ENCODE measurements around the gene HOXB4.

The HOXB4 gene

GRCh38 chr17:48600244-48601098 lies 22.3 kb upstream of the HOXB4 start:
- peaks cover 94% of the 10 kb centered on the region for H3K27me3 Mint-ChIP-seq (ENCODE audit: low read depth)
- H3K36me3 Mint-ChIP-seq (ENCODE audit: low read depth) = peaks cover 2% of the 10 kb centered on the region
- no peak overlapping the region for H3K4me3 Mint-ChIP-seq
- H3K9me3 Mint-ChIP-seq = no peaks in the 10 kb centered on the region
- H3K4me1 Mint-ChIP-seq (ENCODE audit: low read depth) = peaks cover 37% of the 10 kb centered on the region
- no peak for DNase-seq (ENCODE audit: low spot score)
- H3K27ac Mint-ChIP-seq = no peak overlapping the region

GRCh38 chr17:48599354-48599753 lies 21.2 kb upstream of the HOXB4 start:
- Mint-ChIP-seq H3K27me3 (ENCODE audit: low read depth) (peaks cover 93% of the 10 kb centered on the region), H3K27ac (no peak overlapping the region), H3K4me1 (ENCODE audit: low read depth) (peaks cover 37% of the 10 kb centered on the region), H3K4me3 (no peak overlapping the region), H3K9me3 (no peaks in the 10 kb centered on the region), H3K36me3 (ENCODE audit: low read depth) (peaks cover 2% of the 10 kb centered on the region)
- no peak for DNase-seq (ENCODE audit: low spot score)

- no peak for DNase-seq (ENCODE audit: low spot score)
- H3K4me1 Mint-ChIP-seq (ENCODE audit: low read depth) = peaks cover 40% of the 10 kb centered on the region
- H3K4me3 Mint-ChIP-seq = peak overlapping the region; percentile 83
- peaks cover 2% of the 10 kb centered on the region for H3K36me3 Mint-ChIP-seq (ENCODE audit: low read depth)
- H3K27me3 Mint-ChIP-seq (ENCODE audit: low read depth) = peaks cover 93% of the 10 kb centered on the region
- H3K27ac Mint-ChIP-seq = no peak overlapping the region
- no peaks in the 10 kb centered on the region for H3K9me3 Mint-ChIP-seq
Observed at GRCh38 chr17:48598736-48599135, 20.6 kb upstream of the HOXB4 start.

- DNase-seq (ENCODE audit: low spot score) = peak; percentile 43
- Mint-ChIP-seq H3K4me1 (ENCODE audit: low read depth) (peaks cover 41% of the 10 kb centered on the region), H3K9me3 (no peaks in the 10 kb centered on the region), H3K27me3 (ENCODE audit: low read depth) (peaks cover 91% of the 10 kb centered on the region), H3K27ac (peak overlapping the region; percentile 47), H3K4me3 (peak overlapping the region; percentile 83), H3K36me3 (ENCODE audit: low read depth) (peaks cover 2% of the 10 kb centered on the region)
Observed at GRCh38 chr17:48597778-48598631, 19.9 kb upstream of the HOXB4 start.

- Mint-ChIP-seq H3K4me3 (peak overlapping the region; percentile 83), H3K27me3 (ENCODE audit: low read depth) (peaks cover 91% of the 10 kb centered on the region), H3K4me1 (ENCODE audit: low read depth) (peaks cover 46% of the 10 kb centered on the region), H3K36me3 (ENCODE audit: low read depth) (peaks cover 2% of the 10 kb centered on the region), H3K27ac (peak overlapping the region; percentile 47), H3K9me3 (no peaks in the 10 kb centered on the region)
- no peak for DNase-seq (ENCODE audit: low spot score)
Observed at GRCh38 chr17:48597528-48597777, 19.3 kb upstream of the HOXB4 start.

GRCh38 chr17:48596735-48597527 lies 18.8 kb upstream of the HOXB4 start:
- peaks cover 46% of the 10 kb centered on the region for H3K4me1 Mint-ChIP-seq (ENCODE audit: low read depth)
- no peak for DNase-seq (ENCODE audit: low spot score)
- peak overlapping the region; percentile 83 for H3K4me3 Mint-ChIP-seq
- H3K9me3 Mint-ChIP-seq = no peaks in the 10 kb centered on the region
- peaks cover 92% of the 10 kb centered on the region for H3K27me3 Mint-ChIP-seq (ENCODE audit: low read depth)
- H3K36me3 Mint-ChIP-seq (ENCODE audit: low read depth) = peaks cover 2% of the 10 kb centered on the region
- peak overlapping the region; percentile 33 for H3K27ac Mint-ChIP-seq

GRCh38 chr17:48596000-48596734 lies 18.0 kb upstream of the HOXB4 start:
- Mint-ChIP-seq H3K36me3 (ENCODE audit: low read depth) (peaks cover 2% of the 10 kb centered on the region), H3K4me1 (ENCODE audit: low read depth) (peaks cover 44% of the 10 kb centered on the region), H3K9me3 (no peaks in the 10 kb centered on the region), H3K4me3 (peak overlapping the region; percentile 83), H3K27ac (peak overlapping the region; percentile 33), H3K27me3 (ENCODE audit: low read depth) (peaks cover 92% of the 10 kb centered on the region)
- DNase-seq (ENCODE audit: low spot score) = peak; percentile 42

- peaks cover 44% of the 10 kb centered on the region for H3K4me1 Mint-ChIP-seq (ENCODE audit: low read depth)
- peak overlapping the region; percentile 65 for H3K4me3 Mint-ChIP-seq
- H3K27ac Mint-ChIP-seq = no peak overlapping the region
- H3K9me3 Mint-ChIP-seq = no peaks in the 10 kb centered on the region
- DNase-seq (ENCODE audit: low spot score) = no peak
- peaks cover 89% of the 10 kb centered on the region for H3K27me3 Mint-ChIP-seq (ENCODE audit: low read depth)
- peaks cover 2% of the 10 kb centered on the region for H3K36me3 Mint-ChIP-seq (ENCODE audit: low read depth)
Observed at GRCh38 chr17:48595278-48595999, 17.3 kb upstream of the HOXB4 start.

- Mint-ChIP-seq H3K27ac (no peak overlapping the region), H3K36me3 (ENCODE audit: low read depth) (peaks cover 2% of the 10 kb centered on the region), H3K27me3 (ENCODE audit: low read depth) (peaks cover 89% of the 10 kb centered on the region), H3K9me3 (no peaks in the 10 kb centered on the region), H3K4me3 (peak overlapping the region; percentile 65), H3K4me1 (ENCODE audit: low read depth) (peaks cover 47% of the 10 kb centered on the region)
- no peak for DNase-seq (ENCODE audit: low spot score)
Observed at GRCh38 chr17:48594538-48595277, 16.6 kb upstream of the HOXB4 start.

GRCh38 chr17:48593840-48594537 lies 15.8 kb upstream of the HOXB4 start:
- Mint-ChIP-seq H3K4me1 (ENCODE audit: low read depth) (peaks cover 48% of the 10 kb centered on the region), H3K9me3 (no peaks in the 10 kb centered on the region), H3K4me3 (peak overlapping the region; percentile 83), H3K27me3 (ENCODE audit: low read depth) (peaks cover 89% of the 10 kb centered on the region), H3K36me3 (ENCODE audit: low read depth) (peaks cover 2% of the 10 kb centered on the region), H3K27ac (no peak overlapping the region)
- peak; percentile 78 for DNase-seq (ENCODE audit: low spot score)

- Mint-ChIP-seq H3K27me3 (ENCODE audit: low read depth) (peaks cover 89% of the 10 kb centered on the region), H3K9me3 (no peaks in the 10 kb centered on the region), H3K27ac (no peak within 1 kb of the TSS), H3K4me1 (ENCODE audit: low read depth) (peaks cover 44% of the 10 kb centered on the region), H3K36me3 (ENCODE audit: low read depth) (peaks cover 2% of the 10 kb centered on the region), H3K4me3 (peak within 1 kb of the TSS; percentile 83)
- no peak for DNase-seq (ENCODE audit: low spot score)
Observed at GRCh38 chr17:48593126-48593829, 15.1 kb upstream of the HOXB4 start, which contains the start of gene HOXB5. HOXB5 (minus strand) TSS chr17:48593779; CDS start chr17:48593682, 97 bp downstream.
